NCI-H187 (cell line): ENCODE data around the gene DPH2.

Experiments used
- DNase-seq, 2 experiments: peaks; one replicate each; lab custom pipeline; 2025; lab: John Stamatoyannopoulos, UW

Gene DPH2, protein sequence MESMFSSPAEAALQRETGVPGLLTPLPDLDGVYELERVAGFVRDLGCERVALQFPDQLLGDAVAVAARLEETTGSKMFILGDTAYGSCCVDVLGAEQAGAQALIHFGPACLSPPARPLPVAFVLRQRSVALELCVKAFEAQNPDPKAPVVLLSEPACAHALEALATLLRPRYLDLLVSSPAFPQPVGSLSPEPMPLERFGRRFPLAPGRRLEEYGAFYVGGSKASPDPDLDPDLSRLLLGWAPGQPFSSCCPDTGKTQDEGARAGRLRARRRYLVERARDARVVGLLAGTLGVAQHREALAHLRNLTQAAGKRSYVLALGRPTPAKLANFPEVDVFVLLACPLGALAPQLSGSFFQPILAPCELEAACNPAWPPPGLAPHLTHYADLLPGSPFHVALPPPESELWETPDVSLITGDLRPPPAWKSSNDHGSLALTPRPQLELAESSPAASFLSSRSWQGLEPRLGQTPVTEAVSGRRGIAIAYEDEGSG

DNA sequence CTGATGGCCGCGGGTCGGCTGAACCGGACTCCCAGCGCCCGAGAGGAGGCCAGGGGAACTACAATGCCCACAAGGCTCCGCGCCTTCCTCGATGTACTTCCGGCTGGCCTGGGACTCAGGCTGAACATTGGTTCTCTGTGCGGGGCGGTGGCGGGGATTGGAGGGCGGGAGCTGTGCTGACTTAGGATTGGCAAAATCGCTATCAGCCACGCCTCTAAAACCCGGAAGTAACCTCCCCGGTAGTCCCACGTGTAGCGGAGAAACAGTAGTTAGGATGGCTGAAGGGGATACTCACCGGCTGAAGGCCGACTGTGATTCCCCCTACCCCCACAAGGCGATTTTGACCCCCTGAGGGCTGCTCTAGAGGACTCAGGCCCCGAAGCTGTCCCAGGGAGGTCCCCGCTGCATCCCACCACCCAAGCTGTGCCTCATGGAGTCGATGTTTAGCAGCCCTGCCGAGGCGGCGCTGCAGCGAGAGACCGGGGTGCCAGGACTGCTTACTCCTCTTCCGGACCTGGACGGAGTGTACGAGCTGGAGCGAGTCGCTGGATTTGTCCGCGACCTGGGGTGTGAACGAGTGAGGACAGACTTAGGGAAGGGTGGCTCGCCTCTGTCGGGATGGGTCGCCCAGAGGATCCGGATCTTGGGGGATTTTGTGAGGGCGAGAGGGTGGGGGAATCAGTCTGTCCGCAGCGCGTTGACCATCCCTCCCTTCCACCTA, at the start of gene DPH2:
Gene DPH2, plus strand, starts transcription at position 265 of the 721 bp plus-strand sequence. Its CDS starts 166 bp downstream, at position 431.
- peak; percentile 79 to 94 for DNase-seq

DNA sequence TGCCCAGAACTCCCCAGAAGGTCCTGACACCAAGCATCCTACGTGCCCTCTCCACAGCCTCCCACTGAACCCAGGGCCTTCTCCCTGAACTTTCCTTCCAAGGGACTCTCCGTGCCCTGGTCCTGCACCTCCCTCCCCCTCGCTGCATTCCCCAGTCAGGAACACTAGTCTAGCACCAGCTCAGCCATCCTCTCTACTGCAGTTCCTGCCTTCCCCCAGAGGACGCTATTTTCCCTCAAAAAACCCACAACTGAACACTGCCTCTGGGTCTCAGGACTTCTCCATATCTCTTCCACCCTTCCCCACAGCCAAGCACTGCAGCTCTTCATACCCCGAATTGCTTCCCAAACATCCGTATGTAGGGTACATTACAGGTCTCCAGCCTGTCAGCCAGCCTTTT, 48.8 kb upstream of the DPH2 start:
- DNase-seq, result no peak

DNA sequence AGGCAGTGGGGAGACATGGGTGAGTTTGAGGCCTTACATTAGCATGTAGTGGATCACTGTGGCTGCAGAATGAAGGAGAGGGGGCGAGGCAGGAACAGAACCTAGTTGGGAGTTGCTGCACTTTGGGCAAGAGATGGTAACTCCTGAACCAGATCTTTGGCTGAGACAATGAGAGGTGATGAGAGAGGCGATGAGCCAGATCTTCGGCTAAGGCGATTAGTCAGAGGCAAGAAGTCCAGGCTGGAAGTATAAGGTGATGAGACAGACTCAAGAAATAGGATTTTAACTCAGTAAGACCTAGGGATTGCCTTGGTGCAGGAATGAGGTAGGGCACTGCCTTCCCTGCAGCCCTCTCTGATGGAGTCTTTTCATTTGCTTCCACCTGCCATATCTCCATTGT, 45.3 kb upstream of the DPH2 start:
- no peak for DNase-seq

DNA sequence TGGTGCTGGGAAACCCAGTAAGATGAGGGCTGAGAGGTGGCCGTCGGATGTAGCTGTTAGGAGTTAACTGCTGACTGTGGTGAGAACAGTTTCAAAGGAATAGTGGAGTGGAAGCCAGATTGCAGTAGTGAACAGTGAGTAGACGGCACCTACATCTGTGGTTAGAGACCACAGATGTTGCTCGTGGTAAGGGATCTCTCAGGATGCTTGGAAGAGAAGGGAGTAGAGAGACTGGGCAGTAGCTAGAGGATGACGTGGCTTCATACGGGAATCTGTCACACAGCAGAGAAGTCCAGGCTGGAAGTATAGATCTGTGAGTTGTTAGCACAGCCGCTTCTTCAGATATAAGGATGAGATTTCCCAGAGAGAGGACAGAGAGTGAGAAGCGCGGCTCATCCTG, 44.0 kb upstream of the DPH2 start:
- DNase-seq, result no peak

DNA sequence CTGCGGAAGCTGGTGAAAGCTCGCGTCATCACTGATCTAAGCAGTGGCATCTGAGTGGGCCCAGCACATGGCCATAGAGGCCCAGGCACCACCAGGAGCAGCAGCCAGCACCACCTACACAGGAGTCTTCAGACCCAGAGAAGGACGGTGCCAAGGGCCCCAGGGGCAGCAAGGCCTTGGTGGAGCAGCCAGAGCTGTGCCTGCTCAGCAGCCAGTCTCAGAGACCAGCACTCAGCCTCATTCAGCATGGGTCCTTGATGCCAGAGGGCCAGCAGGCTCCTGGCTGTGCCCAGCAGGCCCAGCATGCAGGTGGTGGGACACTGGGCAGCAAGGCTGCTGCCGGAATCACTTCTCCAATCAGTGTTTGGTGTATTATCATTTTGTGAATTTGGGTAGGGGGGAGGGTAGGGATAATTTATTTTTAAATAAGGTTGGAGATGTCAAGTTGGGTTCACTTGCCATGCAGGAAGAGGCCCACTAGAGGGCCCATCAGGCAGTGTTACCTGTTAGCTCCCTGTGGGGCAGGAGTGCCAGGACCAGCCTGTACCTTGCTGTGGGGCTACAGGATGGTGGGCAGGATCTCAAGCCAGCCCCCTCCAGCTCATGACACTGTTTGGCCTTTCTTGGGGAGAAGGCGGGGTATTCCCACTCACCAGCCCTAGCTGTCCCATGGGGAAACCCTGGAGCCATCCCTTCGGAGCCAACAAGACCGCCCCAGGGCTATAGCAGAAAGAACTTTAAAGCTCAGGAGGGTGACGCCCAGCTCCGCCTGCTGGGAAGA, 39.5 kb upstream of the DPH2 start:
- DNase-seq, result no peak

DNA sequence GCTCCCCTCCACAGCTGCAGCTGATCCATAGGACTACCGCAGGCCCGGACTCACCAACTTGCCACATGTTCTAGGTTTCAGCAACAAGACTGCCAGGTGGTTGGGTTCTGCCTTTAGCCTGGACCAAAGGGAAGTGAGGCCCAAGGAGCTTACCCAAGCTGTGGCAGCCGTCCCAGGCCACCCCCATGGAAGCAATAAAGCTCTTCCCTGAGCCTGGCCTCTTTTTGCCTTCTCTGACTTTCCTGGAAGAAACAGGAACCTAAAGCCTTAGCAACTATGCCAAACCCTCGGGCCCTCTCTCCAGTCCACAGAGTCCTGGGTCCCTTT, 38.9 kb upstream of the DPH2 start:
- no peak for DNase-seq

DNA sequence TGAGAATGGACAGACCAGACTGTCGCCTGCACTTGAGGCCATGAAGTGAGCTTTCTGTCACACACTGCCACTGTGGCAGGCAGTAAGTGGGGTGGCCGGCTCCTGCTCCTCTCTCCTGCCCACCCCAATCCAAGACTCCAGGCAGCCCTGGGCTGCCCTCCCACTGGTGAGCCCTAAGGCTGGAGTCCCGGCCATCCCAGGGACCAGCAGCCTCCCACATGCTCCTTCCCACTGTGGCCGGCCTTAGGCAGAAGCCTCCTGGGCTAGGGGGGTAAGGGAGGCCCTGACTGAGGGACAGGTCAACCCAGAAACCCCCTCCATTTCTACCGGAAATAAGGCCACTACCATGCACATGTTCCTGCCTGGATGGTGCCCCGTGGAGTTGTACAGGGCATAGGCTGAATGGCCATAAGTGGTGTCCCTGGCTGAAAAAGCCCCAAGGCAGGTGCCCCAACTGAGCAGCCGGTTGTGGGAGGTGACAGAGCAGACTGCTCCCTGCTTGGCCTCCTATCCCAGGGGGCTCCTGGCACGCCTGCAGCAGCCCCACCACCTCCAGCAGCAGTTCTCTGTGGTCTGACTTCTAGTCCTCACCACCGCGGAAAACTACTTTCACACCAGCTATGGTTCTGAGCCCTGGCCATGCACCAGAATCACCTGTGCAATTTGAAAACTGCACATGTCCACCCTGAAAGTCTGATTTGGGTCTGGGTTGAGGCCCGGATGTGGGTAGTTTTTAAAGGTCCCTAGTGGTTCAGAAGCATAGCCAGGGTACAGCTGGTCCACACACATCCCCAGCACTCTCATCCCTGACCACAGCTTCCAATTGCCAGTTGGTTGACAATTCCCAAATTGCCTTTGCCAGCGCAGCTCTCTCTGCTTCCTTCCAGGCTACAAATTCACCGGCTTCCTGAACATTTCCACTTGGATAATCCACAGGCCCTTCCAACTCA, 37.8 kb upstream of the DPH2 start:
- no peak for DNase-seq

DNA sequence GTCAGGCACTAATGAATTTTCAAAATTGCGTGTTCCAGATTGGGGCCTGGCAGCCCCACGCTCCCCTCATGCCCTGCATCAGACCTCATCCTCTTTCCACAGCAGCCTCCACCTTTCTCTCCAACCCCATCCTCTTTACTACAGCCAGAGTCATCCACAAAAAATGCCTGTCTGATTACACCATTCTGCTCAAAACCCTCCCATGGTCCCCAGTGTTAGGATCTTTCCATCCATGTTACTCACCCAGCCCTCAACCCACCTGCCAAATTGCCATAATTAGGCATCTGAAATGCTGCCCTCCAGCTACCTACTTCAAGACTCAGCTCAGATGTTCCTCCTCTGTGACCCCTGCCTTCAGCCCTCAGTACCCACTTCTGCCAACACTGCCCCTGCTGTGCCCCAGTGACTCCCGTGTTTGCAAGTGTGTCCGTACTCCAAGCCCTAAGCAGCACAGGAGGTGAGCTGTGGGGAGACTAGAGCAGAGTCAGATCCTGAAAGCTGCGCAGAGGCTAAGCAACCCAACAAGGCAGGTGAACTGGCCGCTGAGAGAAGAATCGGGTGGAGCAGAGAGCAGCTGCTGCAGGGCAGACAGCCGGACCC, 36.9 kb upstream of the DPH2 start:
- DNase-seq, result no peak

DNA sequence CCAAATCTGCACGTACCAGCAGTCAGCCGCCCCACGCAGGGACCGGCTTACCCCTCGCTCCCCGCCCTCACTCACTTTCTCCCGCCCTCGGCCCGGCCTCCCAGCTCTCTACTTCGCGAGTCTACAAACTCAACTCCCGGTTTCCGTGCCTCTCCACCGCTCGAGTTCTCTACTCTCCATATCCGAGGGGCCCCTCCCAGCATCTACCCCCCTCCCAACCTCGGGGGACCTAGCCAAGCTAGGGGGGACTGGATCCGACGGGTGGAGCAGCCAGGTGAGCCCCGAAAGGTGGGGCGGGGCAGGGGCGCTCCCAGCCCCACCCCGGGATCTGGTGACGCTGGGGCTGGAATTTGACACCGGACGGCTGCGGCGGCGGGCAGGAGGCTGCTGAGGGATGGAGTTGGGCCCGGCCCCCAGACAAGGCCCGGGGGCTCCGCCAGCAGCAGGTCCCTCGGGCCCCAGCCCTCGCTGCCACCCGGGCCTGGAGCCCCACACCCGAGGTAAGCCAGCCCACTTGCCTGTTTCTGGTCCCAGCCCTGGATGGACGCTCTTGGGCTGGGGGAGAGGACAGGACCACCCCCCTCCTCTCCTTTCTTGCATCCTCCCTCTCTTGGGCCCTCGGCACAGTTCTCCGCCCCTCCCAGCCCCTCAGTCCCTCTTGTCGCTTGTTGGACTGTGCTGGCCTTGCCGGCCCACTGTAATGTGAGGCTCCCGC, 36.3 kb upstream of the DPH2 start, which contains the start of gene ARTN:
Gene ARTN, plus strand, starts transcription at position 416 of the 715 bp plus-strand sequence. CDS start 1,856 bp downstream, outside the sequence.
- DNase-seq, result no peak

DNA sequence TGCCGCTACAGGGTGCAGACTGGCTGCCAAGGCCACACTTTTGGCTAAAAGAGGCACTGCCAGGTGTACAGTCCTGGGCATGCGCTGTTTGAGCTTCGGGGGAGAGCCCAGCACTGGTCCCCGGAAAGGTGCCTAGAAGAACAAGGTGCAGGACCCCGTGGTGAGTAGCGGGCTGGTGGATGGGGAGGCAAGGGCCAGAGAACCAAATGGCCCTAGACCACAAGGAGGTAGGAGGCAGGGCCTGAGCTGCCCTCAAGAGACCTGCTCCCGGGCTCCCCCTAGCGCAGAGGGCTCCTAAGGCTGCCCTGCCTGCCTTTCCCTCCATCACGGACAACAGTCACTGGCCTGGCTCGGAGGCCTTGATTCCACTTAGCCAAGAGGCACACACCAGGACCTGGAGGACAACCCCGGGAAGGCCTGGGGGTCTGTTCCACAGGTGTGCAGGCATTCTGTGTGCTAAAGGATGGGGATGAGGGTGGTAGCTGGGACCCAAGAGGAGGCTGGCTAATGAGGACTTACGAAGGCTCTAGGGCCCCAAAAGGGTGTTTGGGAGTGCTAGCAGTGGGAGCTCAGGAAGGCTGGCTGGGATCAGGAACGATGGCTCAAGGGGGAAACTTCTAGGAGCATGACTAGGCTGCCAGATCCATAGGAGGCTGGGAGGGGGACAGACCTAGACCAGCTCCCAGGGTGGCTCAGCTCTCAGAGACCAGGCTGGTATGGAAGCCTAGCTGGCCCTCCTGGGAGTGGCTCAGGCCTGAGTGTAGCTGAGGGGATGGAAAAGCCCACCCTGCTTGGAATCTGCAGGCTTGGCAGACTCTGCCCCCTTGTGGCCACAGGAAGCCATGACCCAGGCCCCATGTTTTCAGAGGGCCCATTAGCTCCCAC, 35.5 kb upstream of the DPH2 start:
- DNase-seq, result peak in 1 of 2 experiments; percentile 36

DNA sequence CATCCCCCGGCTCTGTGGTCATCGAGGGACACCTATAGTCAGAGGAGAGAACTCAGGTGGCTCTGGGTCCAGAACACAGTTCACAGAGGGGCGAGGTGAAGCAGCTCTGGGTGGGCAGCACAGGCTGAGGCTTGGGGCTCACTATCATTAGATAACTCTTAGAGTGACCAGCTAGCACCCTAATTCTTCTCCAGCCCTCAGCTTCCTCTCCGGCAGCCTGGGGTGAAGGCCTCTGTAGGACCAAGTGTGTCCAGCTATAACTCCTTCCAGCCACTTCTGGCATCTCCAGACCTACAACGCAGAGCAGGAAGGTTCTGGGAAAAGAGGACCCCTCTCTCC, 34.9 kb upstream of the DPH2 start:
- DNase-seq, result no peak

DNA sequence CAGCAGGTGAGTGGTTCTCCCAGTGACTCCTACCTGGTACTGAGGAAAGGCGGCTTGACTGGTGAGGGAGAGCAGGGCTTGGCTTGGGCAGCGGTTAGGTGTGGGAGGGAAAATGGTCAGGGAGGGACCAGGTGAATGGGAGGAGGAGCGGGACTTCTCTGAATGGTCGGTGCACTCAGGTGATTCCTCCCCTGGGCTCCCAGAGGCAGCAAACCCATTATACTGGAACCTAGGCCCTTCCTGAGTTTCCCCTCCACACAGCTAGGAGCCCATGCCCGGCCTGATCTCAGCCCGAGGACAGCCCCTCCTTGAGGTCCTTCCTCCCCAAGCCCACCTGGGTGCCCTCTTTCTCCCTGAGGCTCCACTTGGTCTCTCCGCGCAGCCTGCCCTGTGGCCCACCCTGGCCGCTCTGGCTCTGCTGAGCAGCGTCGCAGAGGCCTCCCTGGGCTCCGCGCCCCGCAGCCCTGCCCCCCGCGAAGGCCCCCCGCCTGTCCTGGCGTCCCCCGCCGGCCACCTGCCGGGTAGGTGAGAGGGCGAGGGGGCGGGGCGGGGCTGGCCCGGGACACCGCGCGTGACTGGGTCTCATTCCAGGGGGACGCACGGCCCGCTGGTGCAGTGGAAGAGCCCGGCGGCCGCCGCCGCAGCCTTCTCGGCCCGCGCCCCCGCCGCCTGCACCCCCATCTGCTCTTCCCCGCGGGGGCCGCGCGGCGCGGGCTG, 33.9 kb upstream of the DPH2 start:
- DNase-seq, result no peak

DNA sequence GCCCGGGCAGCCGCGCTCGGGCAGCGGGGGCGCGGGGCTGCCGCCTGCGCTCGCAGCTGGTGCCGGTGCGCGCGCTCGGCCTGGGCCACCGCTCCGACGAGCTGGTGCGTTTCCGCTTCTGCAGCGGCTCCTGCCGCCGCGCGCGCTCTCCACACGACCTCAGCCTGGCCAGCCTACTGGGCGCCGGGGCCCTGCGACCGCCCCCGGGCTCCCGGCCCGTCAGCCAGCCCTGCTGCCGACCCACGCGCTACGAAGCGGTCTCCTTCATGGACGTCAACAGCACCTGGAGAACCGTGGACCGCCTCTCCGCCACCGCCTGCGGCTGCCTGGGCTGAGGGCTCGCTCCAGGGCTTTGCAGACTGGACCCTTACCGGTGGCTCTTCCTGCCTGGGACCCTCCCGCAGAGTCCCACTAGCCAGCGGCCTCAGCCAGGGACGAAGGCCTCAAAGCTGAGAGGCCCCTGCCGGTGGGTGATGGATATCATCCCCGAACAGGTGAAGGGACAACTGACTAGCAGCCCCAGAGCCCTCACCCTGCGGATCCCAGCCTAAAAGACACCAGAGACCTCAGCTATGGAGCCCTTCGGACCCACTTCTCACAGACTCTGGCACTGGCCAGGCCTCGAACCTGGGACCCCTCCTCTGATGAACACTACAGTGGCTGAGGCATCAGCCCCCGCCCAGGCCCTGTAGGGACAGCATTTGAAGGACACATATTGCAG, 33.2 kb upstream of the DPH2 start:
- no peak for DNase-seq

DNA sequence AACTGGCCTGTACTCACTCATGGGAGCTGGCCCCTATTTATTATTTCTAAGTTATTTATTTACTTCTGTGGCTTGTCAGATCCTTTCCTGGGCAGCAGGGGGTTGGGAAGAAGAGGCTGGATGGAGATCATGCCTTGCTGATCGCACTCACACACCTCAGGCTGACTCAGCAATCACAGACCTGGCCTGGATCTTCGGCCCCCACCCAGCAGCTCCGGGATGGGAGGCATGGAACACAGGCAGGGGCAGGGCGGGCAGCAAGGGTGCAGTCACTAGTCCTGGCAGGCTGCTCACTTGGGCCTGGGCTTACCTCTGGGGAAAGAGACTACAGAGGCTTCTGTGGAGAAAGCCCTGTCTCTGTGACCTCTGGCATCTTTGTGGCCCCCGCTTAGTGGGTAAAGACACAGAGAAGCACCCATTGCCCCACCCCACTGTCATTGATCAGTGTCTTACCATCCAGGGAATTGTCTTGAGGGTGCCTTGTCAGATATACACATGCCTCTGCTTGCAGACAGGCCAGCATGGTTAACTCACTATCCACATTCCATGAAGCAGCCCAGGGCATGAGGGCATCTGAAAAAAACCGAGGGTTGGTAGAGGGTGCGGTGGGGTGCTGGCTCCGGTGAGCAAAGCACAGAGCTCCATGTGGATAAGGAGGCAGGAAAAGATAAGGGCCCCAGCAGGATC, 32.5 kb upstream of the DPH2 start:
- no peak for DNase-seq

DNA sequence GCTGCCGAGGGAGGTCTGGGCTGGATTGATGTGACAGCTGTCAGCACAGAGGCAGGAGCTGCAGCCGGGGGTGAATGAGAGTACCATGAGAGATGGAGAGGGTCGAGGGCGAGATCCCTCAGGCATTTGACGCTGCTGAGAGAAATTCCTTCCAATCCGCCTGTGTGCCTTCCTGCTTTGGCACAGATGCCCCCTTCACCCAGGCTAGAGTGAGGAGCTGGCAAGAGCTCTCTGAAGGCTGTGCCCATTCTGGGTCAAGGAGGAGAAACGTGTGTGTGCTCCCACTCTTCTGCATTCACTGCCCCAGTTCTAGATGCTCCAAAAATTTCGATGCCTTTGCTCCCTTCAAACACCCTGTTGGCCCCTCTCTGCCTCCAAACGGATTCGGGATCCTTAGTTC, 31.4 kb upstream of the DPH2 start:
- DNase-seq, result no peak

DNA sequence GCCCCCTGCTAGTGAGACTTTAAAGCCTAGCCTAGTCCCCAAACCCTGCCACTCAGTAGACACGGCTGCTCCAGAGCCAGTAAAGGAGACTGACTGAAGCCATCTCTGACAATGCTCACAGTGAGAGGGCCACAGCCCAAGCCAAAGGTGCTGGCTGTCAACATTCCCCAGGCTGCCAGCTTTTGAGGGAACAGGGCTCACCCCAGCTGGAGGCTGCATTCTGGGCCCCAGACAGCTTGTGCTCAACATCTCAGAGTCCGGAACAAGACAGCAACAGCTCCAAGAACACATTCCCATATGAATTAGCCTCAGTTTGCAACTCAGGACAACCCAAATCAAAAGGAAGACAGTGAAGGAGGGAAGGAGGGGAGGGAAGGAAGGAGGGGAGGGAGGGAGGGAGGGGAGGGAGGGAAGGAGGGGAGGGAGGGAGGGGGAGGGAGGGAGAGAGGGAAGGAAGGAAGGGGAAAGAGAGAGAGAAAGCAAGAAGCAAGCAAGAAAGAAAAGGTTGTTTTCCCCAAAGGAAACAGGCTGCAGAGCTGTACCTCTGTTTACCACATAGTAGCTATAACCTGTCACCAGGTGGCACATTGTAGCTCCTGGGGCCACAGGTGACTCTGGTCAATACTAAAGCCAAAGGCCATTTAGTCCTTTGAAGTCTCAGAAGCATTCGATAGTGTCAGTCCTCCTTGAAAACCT, 30.8 kb upstream of the DPH2 start:
- no peak for DNase-seq

DNA sequence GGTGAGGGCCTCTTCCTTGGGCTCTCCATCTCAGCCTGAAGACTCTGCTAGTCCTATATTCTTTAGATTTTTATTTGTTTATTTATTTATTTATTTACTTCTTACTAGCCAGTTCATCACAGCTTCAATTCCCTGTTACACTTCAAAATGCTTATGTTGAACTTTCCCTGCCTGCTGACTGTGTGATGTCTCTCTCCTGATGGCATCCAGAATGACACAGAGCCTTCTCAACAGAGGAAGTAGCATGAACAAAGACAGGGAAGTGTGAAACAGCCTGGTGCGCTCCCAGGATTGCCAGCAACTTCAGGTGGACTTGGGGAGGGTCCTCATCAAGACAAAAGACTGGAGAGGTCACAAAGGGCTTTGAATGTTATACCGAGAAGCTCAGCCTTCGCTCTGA, 27.4 kb upstream of the DPH2 start:
- DNase-seq, result no peak
